HG03575 (cell line): ENCODE measurements around the gene CD81.

Experiments
- ATAC-seq: cut with Tn5 transposase; IDR thresholded peaks from one replicate; pipeline ENCODE4 v1.9.1; 2021; ENCODE audit not compliant: unreplicated experiment, insufficient number of reproducible peaks, low FRiP score; ENCODE audit errors: extremely low read depth

CD81 gene

DNA sequence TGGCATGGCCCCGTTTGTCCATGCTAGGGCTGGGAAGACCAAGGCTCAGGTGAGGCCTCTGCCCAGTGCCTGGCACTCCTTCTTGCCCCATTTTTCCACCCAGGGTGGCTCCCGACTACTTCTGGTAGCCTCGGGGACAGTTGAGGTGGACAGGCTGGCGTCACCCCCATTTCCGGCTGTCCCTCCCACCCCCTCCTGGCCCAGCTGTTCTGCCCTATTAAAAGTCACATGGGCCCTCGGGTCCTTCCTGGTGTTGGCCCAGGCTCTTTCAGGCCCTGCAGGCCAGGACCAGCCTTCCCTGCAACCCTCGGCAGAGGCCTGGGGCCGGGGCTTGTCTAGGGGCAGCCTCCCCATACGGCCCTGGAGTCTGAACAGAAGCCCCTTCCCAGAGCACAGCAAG lies 9.5 kb downstream of the CD81 start:
- ATAC-seq = no peak

DNA sequence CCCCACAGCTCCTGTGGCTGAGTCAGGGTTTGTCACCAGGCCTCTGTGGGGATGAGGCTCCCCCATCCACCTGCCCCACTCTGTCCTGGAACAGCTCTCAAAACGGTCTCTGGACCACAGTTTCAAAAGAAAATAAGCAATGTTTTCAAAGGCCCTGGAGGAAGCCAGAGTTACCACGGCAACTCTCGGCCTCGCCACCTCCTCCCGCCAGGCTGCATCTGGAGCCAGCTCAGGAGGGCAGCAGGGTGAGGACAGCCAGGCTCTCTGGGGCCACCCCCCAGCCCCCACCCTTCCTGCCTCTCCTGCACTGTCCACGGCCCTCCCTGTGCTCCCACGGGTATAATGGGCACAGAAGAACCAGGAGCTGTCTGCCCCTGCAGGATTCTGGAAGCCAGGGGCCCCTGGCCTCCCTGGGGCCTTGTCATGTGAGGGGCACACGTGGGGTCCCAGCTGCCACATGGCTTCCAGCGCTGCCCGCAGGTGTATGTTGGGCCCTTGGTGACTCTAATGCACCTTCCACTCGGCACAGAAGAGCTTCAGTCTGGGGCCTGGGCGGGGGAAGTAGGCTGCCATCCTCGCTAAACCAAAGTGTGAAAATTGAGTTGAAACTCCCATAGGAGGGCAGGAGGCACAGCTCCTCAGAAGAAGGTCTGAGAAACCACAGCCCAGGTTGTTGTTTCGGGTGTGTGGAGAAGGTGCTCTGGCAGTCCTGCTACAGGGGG lies 10.3 kb downstream of the CD81 start:
- no peak for ATAC-seq

DNA sequence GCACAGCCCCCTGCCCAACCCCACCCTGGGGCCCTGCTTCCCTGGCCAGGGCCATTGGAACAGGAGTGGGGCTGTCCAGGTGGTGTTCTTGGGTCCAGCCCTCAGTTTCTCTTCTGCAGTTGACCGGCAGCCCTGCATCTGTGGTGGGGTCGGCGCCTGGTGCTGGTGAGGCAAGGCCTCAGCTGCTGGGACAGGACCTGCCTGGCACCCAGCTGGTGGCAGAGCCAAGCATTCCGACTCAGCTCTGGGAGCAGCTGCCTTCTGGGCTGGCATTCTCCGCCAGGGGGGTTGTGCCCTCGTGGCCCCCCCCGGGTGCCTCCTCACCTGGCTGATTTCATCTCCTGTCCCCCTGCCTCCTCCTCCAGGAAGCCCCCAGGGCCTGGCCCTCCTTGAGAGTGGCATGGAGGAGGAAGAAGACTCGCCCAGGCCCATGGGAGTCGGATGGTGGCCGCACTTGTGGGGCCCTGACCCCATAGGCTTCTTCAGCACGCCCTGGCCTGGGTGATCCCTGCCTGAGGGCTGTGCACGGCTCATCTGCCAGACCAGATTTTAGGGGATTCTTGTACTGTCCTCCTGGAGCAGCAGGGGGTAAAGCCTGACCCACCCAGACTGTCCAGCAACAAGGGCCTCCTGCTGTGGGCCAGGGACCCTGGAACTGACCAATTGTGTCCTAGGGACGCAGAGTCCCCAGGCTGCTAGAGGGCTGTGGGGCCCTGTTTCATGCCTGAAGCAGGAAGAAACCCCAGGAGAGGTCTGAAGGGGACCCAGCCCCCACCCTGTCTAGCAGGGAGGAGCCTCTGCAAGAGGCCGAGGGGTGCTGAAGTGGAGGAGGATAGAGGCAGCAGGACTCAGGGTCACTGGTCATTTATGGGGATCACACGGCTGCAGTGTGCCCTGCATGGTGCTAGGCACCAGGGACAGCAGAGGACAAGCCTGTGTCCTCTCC lies 11.6 kb downstream of the CD81 start:
- ATAC-seq = no peak

GRCh38 chr11:2389377-2390026 lies 12.4 kb downstream of the CD81 start:
- ATAC-seq = no peak

DNA sequence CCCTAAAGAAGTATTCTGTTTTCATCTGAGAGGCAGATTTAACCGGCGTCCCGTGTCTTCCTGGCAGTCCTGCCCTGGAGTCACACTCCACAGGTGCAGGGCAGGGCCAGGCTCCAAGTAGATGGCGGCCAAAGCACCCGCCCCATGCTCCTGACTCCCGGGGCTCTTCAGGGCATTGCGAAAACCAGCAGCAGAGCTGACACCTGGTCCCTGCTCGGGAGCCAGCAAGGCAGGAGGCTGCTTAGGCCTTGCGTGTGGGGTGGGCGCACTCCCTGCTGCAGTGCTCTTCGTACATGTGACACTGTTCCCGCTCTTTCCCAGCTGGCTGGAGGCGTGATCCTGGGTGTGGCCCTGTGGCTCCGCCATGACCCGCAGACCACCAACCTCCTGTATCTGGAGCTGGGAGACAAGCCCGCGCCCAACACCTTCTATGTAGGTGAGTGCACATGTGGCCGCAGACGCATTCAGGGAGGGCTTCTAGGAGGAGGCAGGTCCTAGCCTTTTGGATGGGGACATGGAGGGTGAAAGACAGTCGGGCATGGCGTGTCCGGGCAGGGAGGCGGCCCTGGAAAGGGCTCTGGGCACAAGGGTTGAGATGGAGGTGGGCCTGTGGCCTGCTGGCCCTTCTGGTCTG lies 13.1 kb downstream of the CD81 start:
- no peak for ATAC-seq

- no peak for ATAC-seq
These were observed 13.6 kb downstream of the CD81 start for GRCh38 chr11:2390725-2391151.

DNA sequence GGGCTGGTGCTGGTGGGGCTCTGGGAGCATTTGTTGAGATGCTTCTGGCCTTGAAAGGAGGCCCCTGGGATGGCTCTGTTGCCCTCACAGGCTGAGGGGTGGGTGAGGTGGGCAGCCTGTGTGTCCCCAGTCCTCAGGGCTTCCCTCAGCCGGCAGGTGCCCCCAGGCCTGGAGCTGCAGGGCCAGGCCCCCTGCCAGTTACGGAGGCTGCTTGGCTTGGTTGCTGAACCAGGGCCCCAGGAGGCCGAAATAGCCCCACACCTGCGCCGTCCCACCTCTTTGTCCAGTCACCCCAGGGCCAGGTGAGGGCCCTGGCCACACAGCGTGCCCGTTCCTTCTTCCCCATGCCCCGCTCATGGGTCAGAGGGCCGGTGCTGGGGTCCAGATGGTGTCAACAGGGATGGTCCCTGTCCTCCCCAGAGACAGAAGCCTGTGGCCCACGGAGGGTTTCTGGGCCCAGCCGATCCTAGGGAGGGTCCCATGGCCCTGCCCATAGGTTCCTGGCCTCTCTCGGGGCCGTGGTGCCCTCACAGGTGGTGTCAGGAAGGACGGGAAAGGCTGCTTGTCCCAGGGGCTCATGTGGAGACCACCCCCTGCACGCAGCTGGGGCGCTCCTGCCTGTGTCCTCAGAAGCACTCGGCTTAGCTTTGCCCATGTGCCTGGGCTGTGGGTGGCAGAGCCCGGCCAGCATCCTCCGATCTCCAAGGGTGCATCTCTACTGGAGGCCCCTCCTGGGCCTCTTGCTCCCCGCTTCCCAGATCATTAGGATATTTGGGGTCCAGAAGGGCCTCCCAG lies 14.3 kb downstream of the CD81 start:
- no peak for ATAC-seq

DNA sequence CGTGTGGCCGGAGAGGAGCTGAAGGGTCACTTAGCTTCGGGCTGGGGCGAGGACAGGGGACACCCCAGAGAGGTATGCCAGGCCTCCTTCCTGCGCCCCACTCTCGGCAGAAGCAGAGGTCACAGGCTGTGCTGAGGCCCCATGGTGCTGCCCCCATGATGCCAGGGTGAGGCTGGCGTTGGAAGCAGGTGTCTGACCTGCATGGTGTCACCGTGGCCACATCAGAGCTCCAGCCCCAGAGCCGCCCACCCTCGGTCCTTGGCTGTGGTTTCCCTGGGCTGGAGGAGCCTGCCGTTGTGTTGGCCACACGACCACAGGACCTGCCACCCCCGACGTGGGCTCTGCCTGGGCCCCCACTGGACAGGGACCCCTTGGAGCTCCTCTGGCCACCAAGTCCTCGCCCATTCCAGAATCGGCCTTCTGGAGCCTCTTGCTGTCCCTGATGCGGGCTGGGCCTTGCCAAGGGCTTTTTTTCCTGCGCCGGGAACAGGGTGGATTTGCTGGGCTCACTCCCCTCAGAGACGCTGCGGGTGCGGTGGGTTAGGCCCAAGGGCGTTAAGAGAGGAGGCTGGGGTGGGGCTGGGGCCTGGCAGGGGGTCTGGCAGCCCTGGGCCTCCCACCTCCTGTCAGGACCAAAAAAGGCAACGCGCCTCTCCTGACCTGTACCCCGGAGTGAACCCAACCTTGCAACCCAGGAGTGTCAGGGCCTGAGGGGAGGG lies 15.3 kb downstream of the CD81 start:
- ATAC-seq = no peak

- ATAC-seq = no peak
These were observed 16.2 kb downstream of the CD81 start for GRCh38 chr11:2393111-2393868.

DNA sequence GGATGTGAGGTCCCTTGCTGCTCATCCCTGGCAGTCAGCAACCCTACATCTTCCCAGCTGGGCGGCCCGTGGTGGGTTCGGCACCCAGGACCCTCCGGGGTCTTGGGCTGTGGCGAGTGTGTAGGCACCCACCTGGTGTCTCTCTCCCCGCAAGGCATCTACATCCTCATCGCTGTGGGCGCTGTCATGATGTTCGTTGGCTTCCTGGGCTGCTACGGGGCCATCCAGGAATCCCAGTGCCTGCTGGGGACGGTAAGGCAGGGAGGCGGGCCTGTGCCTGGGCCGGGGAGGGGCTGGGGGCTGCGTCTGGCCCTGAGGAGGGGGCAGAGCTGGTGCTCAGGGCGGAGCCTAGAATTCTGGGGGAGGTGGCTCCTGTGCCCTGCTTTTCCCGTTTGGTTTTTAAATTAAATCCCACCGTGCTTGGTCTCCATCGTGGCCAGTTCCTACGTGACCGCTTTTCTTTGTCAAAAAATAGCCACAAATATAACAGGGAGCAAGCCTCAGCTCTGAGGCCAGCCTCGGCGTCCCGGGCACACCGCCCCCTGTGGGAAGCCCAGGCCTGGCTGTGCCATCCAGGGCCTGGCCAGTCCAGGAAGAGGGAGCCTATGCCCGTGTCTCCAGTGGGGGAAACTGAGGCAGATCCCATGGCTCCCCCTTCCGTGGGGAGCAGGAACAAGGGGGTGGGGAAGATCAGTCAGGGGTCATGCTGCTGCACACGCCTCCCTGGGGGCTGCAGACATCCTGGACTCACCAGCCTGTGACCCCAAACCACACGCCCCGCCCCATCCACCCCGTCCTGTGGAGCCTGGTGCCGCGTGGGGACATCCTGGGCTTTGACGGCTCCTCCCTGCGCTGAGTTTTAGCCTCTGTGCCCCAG lies 17.1 kb downstream of the CD81 start:
- no peak for ATAC-seq

GRCh38 chr11:2394818-2395105 lies 17.7 kb downstream of the CD81 start:
- no peak for ATAC-seq

- no peak for ATAC-seq
These were observed 18.2 kb downstream of the CD81 start for GRCh38 chr11:2395211-2395730.

DNA sequence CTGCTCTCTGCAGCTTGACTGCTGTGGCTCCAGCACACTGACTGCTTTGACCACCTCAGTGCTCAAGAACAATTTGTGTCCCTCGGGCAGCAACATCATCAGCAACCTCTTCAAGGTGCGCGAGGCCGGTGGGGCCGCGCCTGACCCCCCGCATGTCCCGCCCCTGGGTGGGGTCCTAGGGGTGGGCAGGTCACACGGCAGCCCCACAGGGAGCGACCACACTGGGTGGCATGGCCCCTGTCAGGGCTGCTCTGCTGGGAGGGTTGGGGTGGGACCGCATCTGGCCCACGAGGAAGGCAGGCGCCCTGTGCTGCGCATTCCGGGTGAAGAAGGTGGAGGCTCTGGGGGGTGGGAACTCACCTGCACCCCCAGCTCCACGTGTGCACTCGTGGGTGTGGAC lies 18.7 kb downstream of the CD81 start:
- no peak for ATAC-seq

DNA sequence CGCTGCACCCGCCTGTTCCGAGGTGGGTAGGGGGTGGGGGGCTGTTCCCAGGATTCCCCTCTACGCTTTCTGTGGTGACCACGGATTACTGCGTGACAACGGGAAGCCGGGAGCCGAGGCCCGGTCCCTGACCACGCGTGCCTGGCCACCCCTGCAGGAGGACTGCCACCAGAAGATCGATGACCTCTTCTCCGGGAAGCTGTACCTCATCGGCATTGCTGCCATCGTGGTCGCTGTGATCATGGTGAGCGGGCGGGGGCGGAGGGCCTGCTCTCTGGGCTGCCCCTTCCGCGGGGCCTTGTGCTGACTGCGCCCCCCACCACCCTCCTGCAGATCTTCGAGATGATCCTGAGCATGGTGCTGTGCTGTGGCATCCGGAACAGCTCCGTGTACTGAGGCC lies 19.4 kb downstream of the CD81 start:
- ATAC-seq = no peak

DNA sequence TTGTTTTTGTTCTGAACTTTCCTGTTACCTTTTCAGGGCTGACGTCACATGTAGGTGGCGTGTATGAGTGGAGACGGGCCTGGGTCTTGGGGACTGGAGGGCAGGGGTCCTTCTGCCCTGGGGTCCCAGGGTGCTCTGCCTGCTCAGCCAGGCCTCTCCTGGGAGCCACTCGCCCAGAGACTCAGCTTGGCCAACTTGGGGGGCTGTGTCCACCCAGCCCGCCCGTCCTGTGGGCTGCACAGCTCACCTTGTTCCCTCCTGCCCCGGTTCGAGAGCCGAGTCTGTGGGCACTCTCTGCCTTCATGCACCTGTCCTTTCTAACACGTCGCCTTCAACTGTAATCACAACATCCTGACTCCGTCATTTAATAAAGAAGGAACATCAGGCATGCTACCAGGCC lies 19.9 kb downstream of the CD81 start:
- ATAC-seq = no peak

- ATAC-seq = no peak
These were observed 21.7 kb downstream of the CD81 start for GRCh38 chr11:2398664-2399355.
